ENCODE data around the gene MRPS18A.

DNA sequence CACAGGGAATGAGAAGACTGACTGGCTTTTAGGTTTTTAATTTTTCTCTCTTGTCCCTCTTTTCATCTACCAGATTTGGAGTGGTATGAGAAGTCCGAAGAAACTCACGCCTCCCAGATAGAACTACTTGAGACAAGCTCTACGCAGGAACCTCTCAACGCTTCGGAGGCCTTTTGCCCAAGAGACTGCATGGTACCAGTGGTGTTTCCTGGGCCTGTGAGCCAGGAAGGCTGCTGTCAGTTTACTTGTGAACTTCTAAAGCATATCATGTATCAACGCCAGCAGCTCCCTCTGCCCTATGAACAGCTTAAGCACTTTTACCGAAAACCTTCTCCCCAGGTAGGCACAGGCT, 51.3 kb downstream of the MRPS18A start:
- TF ChIP-seq POLR2A (IDR thresholded peaks at IDR 0.05): no peak
- TF ChIP-seq, protein P1, sequence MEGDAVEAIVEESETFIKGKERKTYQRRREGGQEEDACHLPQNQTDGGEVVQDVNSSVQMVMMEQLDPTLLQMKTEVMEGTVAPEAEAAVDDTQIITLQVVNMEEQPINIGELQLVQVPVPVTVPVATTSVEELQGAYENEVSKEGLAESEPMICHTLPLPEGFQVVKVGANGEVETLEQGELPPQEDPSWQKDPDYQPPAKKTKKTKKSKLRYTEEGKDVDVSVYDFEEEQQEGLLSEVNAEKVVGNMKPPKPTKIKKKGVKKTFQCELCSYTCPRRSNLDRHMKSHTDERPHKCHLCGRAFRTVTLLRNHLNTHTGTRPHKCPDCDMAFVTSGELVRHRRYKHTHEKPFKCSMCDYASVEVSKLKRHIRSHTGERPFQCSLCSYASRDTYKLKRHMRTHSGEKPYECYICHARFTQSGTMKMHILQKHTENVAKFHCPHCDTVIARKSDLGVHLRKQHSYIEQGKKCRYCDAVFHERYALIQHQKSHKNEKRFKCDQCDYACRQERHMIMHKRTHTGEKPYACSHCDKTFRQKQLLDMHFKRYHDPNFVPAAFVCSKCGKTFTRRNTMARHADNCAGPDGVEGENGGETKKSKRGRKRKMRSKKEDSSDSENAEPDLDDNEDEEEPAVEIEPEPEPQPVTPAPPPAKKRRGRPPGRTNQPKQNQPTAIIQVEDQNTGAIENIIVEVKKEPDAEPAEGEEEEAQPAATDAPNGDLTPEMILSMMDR (IDR thresholded peaks at IDR 0.05): no peak

All from testis (tissue), 2 donors.